IPS-NIHi7 (cell line): ENCODE measurements around the gene MTHFR.

Experiments
- DNase-seq: peaks from one replicate; pipeline ENCODE4 v3.0.0; 2012; ENCODE audit warnings: mixed read lengths; ENCODE audit errors: extremely low spot score

Gene MTHFR

DNA sequence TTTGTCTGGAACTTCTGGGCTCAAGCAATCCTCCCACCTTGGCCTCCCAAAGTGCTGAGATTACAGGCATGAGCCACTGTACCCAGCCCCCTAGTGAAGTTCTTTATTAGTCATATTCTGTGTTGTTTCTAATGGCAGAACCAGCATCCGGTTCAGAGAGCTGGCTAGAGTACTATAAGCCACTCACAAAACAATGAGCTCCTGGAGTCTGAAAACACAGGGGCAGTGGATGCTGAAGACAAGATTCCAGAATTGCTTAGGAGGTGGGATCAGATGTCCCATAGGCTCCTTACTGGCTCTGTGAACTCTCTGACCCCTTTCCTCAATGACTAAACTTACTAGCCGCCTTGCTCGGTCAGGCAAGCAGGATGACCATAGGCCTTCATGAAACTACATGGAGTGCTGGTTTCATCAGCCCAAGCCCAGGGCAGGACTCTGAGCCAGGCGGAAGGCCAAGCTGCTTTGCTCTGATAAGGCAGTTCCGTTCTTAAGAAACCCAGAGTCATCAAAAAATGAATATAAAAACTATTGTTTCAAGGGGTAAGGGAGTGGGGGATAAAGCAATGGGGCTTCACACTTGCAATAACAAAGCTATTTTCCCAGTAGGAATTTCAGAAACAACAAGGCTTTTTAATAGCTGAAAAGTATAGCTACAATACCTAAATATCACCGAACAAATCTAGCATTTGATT, 8.1 kb downstream of the MTHFR start:
- DNase-seq, result no peak

GRCh38 chr1:11796036-11796828, 9.5 kb downstream of the MTHFR start:
- DNase-seq, result no peak

- DNase-seq, result no peak
Observed at GRCh38 chr1:11795238-11795890, 10.4 kb downstream of the MTHFR start.

GRCh38 chr1:11794446-11795237, 11.1 kb downstream of the MTHFR start:
- no peak for DNase-seq

DNA sequence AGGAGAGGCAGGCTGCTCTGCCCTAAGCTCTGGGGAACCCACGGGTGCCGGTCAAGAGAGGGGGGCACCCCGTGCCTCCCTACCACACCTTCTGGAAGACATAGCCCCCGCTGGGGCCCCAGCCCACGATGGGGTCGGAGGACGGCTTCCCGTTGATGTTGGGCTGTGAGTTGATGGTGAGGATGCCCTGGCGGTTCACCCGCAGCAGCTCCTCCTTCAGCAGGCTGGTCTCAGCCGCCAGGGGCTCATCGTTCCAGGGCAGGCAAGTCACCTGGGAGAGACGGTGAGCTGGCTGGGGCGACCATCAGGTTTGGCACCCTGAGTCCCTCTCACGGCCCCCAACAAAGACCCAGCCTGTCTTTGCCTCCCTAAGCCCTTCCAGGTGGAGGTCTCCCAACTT, 11.9 kb downstream of the MTHFR start:
- no peak for DNase-seq

DNA sequence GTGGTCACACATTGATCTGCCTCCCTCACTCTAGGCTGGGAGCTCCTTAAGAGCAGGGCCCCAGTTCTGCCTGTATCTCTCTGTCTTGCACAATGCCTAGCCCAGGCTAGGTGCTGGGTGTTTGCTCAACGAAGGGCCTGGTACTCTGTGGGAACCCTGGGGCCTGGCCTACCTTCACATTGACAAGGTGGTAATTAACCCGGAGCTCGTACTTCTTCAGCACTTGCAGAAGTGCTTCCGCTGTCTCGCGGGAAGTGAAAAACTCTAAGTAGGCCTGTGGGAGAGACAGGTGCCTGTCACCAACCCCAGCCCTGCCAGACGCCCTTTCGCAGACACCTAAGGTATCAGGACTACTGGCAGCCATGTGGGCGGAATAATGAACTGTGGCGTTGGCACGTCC, 13.7 kb downstream of the MTHFR start:
- DNase-seq, result no peak

GRCh38 chr1:11790880-11791715, 14.7 kb downstream of the MTHFR start:
- no peak for DNase-seq

- no peak for DNase-seq
Observed at GRCh38 chr1:11790101-11790879, 15.5 kb downstream of the MTHFR start.

- no peak for DNase-seq
Observed at GRCh38 chr1:11789126-11790067, 16.4 kb downstream of the MTHFR start.

GRCh38 chr1:11788549-11789053, 17.2 kb downstream of the MTHFR start:
- no peak for DNase-seq

DNA sequence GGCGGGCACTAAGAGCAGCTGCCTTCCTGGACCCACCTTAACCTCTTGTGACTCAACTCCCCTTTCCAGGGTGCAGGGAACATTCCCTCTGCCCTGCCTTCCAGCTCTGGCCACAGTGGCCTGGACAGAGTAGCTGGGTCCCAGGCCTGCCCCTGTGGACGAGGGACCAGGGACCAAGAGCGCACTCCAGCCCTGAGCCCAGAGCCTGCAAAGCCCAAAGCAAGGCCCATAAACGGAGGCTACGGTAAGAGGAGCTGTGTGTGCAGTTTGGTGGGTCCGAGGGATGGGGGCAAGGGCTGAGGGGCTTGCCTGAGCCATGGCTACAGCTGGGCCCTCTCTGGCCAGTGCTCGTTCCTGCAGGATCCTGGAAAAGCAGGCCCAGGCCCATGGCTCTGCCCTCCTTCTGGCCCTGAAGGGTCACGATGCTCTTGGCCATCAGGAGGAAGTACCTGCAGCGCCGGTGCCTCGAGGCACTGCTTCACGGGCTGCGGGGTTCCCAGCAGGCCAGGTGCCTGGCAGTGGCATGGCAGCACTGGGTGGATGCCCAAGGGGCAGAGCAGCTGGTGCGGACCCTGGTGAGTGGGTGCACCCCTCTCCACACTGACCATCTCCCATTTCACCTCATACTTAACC, 17.8 kb downstream of the MTHFR start:
- no peak for DNase-seq

DNA sequence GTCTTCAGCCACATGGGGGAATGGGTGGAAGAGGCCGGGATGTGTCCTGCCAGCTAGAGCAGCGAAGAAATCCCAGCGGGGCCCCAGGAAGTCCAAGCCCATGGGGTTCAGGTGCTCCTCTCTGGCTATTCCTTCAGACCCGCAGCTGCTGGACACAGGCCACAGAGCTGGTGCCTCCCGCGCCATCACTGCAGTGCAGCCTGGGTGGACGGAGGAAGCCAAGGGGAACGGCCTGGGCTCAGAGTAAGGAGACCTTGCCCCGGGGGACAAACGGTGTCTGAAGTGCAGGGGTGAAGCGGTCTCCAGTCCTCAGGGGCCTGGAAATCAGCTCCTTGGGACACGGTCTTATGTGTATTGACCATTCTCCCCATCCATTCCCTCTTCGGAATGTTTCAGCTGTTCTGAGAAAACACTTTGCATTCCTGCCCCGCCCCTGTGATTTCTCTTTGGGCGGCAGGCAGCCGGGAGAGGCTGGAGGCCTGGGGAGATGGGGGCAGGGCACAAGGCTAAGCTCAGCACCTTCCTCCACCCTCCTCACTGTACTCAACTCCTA, 18.4 kb downstream of the MTHFR start:
- peak; percentile 74 for DNase-seq

- DNase-seq, result no peak
Observed at GRCh38 chr1:11786168-11786567, 19.6 kb downstream of the MTHFR start.

DNA sequence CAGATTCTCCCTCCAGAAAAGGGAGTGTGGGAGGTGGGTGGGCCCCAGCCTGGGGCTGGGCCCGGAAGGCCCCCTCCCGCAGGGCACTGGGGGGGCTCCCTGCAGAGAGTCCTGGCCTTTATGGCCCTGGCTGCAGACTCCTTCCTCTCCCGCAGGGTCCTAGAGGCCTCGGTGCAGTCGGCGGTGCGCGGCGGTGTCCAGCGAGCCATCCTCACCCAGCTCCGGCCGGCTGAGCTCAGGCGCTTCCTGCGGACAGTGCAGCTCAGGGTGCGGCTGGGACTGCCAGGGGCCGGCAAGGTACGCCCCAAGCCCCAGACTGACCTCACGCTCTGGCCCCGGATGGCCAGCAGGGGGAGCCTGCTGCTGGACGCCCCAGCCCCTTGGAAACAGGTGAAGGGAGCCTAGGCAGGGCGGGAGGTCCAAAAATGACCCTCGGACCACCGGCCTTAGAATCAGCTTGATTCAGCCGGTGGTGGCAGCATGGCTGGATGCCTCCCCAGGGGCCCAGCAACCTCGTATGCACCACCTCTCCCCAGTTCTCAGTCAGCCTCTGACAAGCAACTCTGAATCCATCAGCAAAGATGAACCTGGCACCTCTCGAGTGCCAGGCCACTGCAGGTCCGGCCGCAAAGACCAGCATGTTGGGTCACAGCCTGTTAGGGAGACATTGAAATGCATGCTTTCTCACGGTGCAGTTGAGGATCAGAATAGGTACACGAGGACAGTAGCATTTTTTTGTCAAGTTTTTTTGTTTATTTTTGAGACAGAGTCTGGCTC, 20.6 kb downstream of the MTHFR start:
- peak; percentile 93 for DNase-seq

GRCh38 chr1:11784256-11784992, 21.3 kb downstream of the MTHFR start:
- DNase-seq, result no peak

DNA sequence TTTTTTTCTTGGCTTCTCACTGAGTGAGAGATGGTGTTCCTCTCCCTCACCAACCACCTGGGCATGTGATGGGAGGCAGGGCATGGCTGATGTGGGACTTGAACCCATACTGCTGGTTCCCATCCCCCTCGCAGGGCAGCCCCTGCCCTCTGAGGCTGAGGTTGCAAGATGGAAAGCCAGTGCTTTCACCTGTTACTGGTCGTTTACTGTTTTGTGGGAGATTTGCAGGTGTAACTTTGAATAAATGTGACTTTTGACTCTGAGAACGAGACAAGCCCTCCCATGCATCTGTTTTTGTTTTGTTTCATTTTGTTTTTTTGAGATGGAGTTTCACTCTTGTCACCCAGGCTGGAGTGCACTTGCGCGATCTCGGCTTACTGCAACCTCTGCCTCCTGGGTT, 22.2 kb downstream of the MTHFR start:
- no peak for DNase-seq
